CD4-positive, CD25-positive, alpha-beta regulatory T cell (primary cell): ENCODE results near the gene MAML1. TPM values are rescaled to one million over a fixed set of nuclear protein-coding genes. Genes with fewer than 3 reads are reported as not detected.
A peak's percentile ranks its signal among the peaks of the same experiment; 100 is the strongest.

ENCODE experiments used
- ATAC-seq, 2 donors: fragments of 150-1000 bp; cut with Tn5 transposase; one replicate each; pipeline ENCODE4 v1.10.0; 2021; ENCODE audit warnings: low read depth in 2 of 2, moderate number of reproducible peaks in 2 of 2, moderate library complexity in 1 of 2
- DNase-seq, 3 donors: peaks; one replicate each; pipeline versions ENCODE4 v3.0.0 to v3.0.0-alpha.2; 2012 to 2022; ENCODE audit warnings: mixed read lengths in 1 of 3
- H3K27ac ChIP-seq: one replicate; pipeline ENCODE4 v1.7.0; 2013; ENCODE audit warnings: mild to moderate bottlenecking, low read length; ENCODE audit not compliant: insufficient read depth, poor library complexity, severe bottlenecking
- H3K27me3 ChIP-seq: one replicate; pipeline ENCODE4 v1.7.0; 2013; ENCODE audit warnings: low read length; ENCODE audit not compliant: control insufficient read depth, insufficient read depth
- H3K36me3 ChIP-seq: one replicate; pipeline ENCODE4 v1.7.0; 2013; ENCODE audit warnings: mild to moderate bottlenecking, low read length, moderate library complexity; ENCODE audit not compliant: control insufficient read depth, insufficient read depth
- H3K4me1 ChIP-seq: 2 replicates; pipeline ENCODE4 v1.7.0; 2013; ENCODE audit warnings: mild to moderate bottlenecking, low read length; ENCODE audit not compliant: insufficient read depth, control insufficient read depth, poor library complexity, severe bottlenecking
- H3K4me3 ChIP-seq: one replicate; pipeline ENCODE4 v1.7.0; 2013; ENCODE audit warnings: low read depth, mild to moderate bottlenecking, low read length, moderate library complexity
- H3K9me3 ChIP-seq, 2 experiments: 1 replicate in 1 of 2; 2 replicates in 1 of 2; pipeline ENCODE4 v1.7.0; 2013; ENCODE audit warnings: low read length in 2 of 2, mild to moderate bottlenecking in 1 of 2, moderate library complexity in 1 of 2; ENCODE audit not compliant: control insufficient read depth in 2 of 2
- H3K27ac Mint-ChIP-seq, 3 donors: one replicate each; pipeline ENCODE4 v1.8.0; 2020 to 2022; ENCODE audit warnings: mild to moderate bottlenecking in 3 of 3, mixed read lengths in 3 of 3, moderate library complexity in 2 of 3
- H3K27me3 Mint-ChIP-seq: one replicate; pipeline ENCODE4 v1.8.0; 2022; ENCODE audit warnings: mild to moderate bottlenecking, mixed read lengths
- H3K36me3 Mint-ChIP-seq: one replicate; pipeline ENCODE4 v1.8.0; 2020; ENCODE audit warnings: mixed read lengths
- H3K4me1 Mint-ChIP-seq, 4 donors: one replicate each; pipeline ENCODE4 v1.8.0; 2020 to 2022; ENCODE audit warnings: mixed read lengths in 4 of 4, mild to moderate bottlenecking in 1 of 4
- H3K4me3 Mint-ChIP-seq, 4 donors: one replicate each; pipeline ENCODE4 v1.8.0; 2020 to 2022; ENCODE audit warnings: mild to moderate bottlenecking in 4 of 4, mixed read lengths in 4 of 4, moderate library complexity in 3 of 4
- H3K9me3 Mint-ChIP-seq, 7 donors: one replicate each; pipeline ENCODE4 v1.8.0; 2020 to 2022; ENCODE audit warnings: mixed read lengths in 7 of 7, mild to moderate bottlenecking in 3 of 7, moderate library complexity in 2 of 7
- polyA plus RNA-seq, 4 donors: library from polyadenylated mRNA; unstranded; fragments of 300-500 nt; fragmentation: Illumina TruSeq; gene quantifications; one replicate each; pipeline ENCODE4 v1.2.3, GENCODE V29; 2021
- total RNA-seq: library from RNA; stranded (reverse); gene quantifications from one replicate; pipeline ENCODE4 v1.2.3, GENCODE V29; 2022

MAML1 gene
- total and polyA plus RNA-seq, 5 donors from 2014 or later = 2.8 to 39.5 (median 4.2) TPM

- DNase-seq = no peak
- H3K36me3 ChIP-seq = peaks cover 92% of the 10 kb centered on the region
These were observed 38.8 kb downstream of the MAML1 start for GRCh38 chr5:179771311-179771895.

DNA sequence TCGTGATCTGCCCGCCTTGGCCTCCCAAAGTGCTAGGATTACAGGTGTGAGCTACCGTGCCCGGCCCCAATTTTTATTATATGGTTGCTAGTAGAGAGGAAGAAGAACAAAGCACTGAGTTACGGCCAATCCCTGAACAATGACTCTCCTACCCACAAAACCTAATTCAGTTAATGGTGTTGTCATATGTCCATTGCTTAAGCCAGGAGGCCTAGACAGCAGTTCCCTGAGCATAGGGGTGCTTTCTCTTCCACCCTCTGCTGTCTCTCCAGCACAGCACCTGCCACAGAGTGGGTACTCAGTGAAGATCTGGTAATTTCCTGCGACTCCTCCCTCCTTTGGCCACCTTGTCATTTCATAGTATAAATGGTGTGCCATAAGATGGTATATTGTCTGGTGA, 39.7 kb downstream of the MAML1 start:
- H3K27ac ChIP-seq = no peak overlapping the region
- no peaks in the 10 kb centered on the region for H3K27me3 ChIP-seq
- peaks cover 86% of the 10 kb centered on the region for H3K36me3 ChIP-seq
- Mint-ChIP-seq H3K4me3 (no peak overlapping the region), H3K27ac (no peak overlapping the region), H3K27me3 (no peaks in the 10 kb centered on the region), H3K9me3 (no peaks in the 10 kb centered on the region), H3K4me1 (peaks cover 0 to 6% (median 3%) of the 10 kb centered on the region in 4 donors), H3K36me3 (peaks cover 60% of the 10 kb centered on the region)
- DNase-seq (no peak), ATAC-seq (no peak)
- no peaks in the 10 kb centered on the region for H3K9me3 ChIP-seq
- H3K4me1 ChIP-seq = no peaks in the 10 kb centered on the region
- H3K4me3 ChIP-seq = no peak overlapping the region

More at GRCh38 chr5:179771311-179771895, 38.8 kb downstream of the MAML1 start:
- Histone ChIP-seq H3K27me3 (no peaks in the 10 kb centered on the region), H3K4me1 (no peaks in the 10 kb centered on the region), H3K4me3 (no peak overlapping the region), H3K9me3 (no peaks in the 10 kb centered on the region), H3K27ac (no peak overlapping the region)
- Mint-ChIP-seq H3K4me3 (no peak overlapping the region), H3K27me3 (no peaks in the 10 kb centered on the region), H3K4me1 (peaks cover 5 to 10% (median 8%) of the 10 kb centered on the region in 4 donors), H3K27ac (no peak overlapping the region), H3K9me3 (no peaks in the 10 kb centered on the region), H3K36me3 (peaks cover 67% of the 10 kb centered on the region)
- no peak for ATAC-seq

DNA sequence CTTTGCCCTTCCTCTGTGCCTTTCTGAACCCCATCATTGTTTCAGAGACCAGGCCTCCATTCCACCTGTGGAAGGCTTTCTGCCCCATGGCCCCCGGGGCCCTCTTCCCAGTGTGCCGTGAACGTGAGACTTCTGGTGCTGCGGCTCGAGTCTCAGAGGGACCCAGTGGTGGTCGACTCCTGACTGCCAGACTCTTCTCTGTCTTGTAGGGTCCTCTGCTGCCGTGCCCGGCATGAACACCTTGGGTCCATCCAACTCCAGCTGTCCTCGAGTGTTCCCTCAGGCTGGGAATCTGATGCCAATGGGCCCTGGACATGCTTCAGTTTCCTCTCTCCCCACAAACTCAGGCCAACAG, 41.0 kb downstream of the MAML1 start:
- Mint-ChIP-seq H3K4me1 (no peaks in the 10 kb centered on the region), H3K27ac (no peak overlapping the region), H3K9me3 (no peaks in the 10 kb centered on the region), H3K4me3 (no peak overlapping the region), H3K27me3 (no peaks in the 10 kb centered on the region), H3K36me3 (peaks cover 56% of the 10 kb centered on the region)
- no peak overlapping the region for H3K27ac ChIP-seq
- DNase-seq = no peak
- no peaks in the 10 kb centered on the region for H3K9me3 ChIP-seq
- H3K36me3 ChIP-seq = peaks cover 88% of the 10 kb centered on the region
- H3K4me1 ChIP-seq = no peaks in the 10 kb centered on the region
- no peak for ATAC-seq
- no peaks in the 10 kb centered on the region for H3K27me3 ChIP-seq
- H3K4me3 ChIP-seq = no peak overlapping the region

DNA sequence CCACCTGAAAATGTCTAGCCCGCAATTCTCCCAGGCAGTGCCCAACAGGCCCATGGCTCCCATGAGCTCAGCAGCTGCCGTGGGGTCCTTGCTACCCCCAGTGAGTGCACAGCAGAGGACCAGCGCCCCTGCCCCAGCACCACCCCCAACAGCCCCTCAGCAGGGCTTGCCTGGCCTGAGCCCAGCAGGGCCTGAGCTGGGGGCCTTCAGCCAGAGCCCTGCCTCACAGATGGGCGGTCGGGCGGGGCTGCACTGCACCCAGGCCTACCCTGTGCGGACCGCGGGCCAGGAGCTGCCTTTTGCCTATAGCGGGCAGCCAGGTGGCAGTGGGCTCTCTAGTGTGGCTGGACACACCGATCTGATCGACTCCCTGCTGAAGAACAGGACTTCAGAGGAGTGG, 41.8 kb downstream of the MAML1 start:
- H3K27ac Mint-ChIP-seq = no peak overlapping the region
- H3K27me3 ChIP-seq = no peaks in the 10 kb centered on the region
- no peak for DNase-seq
- H3K27ac ChIP-seq = no peak overlapping the region
- H3K36me3 ChIP-seq = peaks cover 83% of the 10 kb centered on the region
- H3K4me3 ChIP-seq = no peak overlapping the region
- no peaks in the 10 kb centered on the region for H3K4me1 ChIP-seq
- no peaks in the 10 kb centered on the region for H3K4me1 Mint-ChIP-seq
- no peak for ATAC-seq
- no peaks in the 10 kb centered on the region for H3K9me3 ChIP-seq
- H3K4me3 Mint-ChIP-seq = no peak overlapping the region
- no peaks in the 10 kb centered on the region for H3K9me3 Mint-ChIP-seq
- H3K36me3 Mint-ChIP-seq = peaks cover 49% of the 10 kb centered on the region
- no peaks in the 10 kb centered on the region for H3K27me3 Mint-ChIP-seq

GRCh38 chr5:179776411-179776938, 43.9 kb downstream of the MAML1 start:
- H3K27me3 ChIP-seq = no peaks in the 10 kb centered on the region
- H3K27ac ChIP-seq = no peak overlapping the region
- Mint-ChIP-seq H3K4me1 (peaks cover 0 to 2% (median 0%) of the 10 kb centered on the region in 4 donors), H3K27ac (no peak overlapping the region), H3K36me3 (peaks cover 45% of the 10 kb centered on the region), H3K27me3 (no peaks in the 10 kb centered on the region), H3K4me3 (no peak overlapping the region), H3K9me3 (no peaks in the 10 kb centered on the region)
- no peak for ATAC-seq
- H3K36me3 ChIP-seq = peaks cover 74% of the 10 kb centered on the region
- H3K9me3 ChIP-seq = no peaks in the 10 kb centered on the region
- no peak overlapping the region for H3K4me3 ChIP-seq
- H3K4me1 ChIP-seq = no peaks in the 10 kb centered on the region
- no peak for DNase-seq

- H3K36me3 Mint-ChIP-seq = peaks cover 39% of the 10 kb centered on the region
- H3K27ac ChIP-seq = no peak overlapping the region
These were observed 44.8 kb downstream of the MAML1 start for GRCh38 chr5:179777456-179777855.

GRCh38 chr5:179777909-179778308, 45.3 kb downstream of the MAML1 start:
- Mint-ChIP-seq H3K4me1 (peaks cover 0 to 4% (median 0%) of the 10 kb centered on the region in 4 donors), H3K9me3 (no peaks in the 10 kb centered on the region), H3K4me3 (no peak overlapping the region), H3K36me3 (peaks cover 38% of the 10 kb centered on the region), H3K27me3 (no peaks in the 10 kb centered on the region), H3K27ac (peak overlapping the region in 1 of 3 donors; percentile 8)
- Histone ChIP-seq H3K27me3 (no peaks in the 10 kb centered on the region), H3K27ac (no peak overlapping the region), H3K4me1 (no peaks in the 10 kb centered on the region), H3K4me3 (no peak overlapping the region), H3K9me3 (no peaks in the 10 kb centered on the region), H3K36me3 (peaks cover 62% of the 10 kb centered on the region)
- DNase-seq = no peak
- ATAC-seq = no peak

More at GRCh38 chr5:179777456-179777855, 44.8 kb downstream of the MAML1 start:
- Mint-ChIP-seq H3K27me3 (no peaks in the 10 kb centered on the region), H3K4me1 (peaks cover 0 to 4% (median 0%) of the 10 kb centered on the region in 4 donors), H3K27ac (no peak overlapping the region), H3K4me3 (no peak overlapping the region), H3K9me3 (no peaks in the 10 kb centered on the region)
- Histone ChIP-seq H3K4me3 (no peak overlapping the region), H3K36me3 (peaks cover 66% of the 10 kb centered on the region), H3K9me3 (no peaks in the 10 kb centered on the region), H3K4me1 (no peaks in the 10 kb centered on the region), H3K27me3 (no peaks in the 10 kb centered on the region)
- DNase-seq (no peak), ATAC-seq (no peak)

- H3K27ac Mint-ChIP-seq = no peak overlapping the region
These were observed 46.0 kb downstream of the MAML1 start for GRCh38 chr5:179778591-179778990.

More at GRCh38 chr5:179778591-179778990, 46.0 kb downstream of the MAML1 start:
- Mint-ChIP-seq H3K4me1 (peaks cover 0 to 4% (median 0%) of the 10 kb centered on the region in 4 donors), H3K4me3 (peak overlapping the region in 1 of 4 donors; percentile 40), H3K27me3 (no peaks in the 10 kb centered on the region), H3K9me3 (no peaks in the 10 kb centered on the region), H3K36me3 (peaks cover 31% of the 10 kb centered on the region)
- H3K36me3 ChIP-seq = peaks cover 56% of the 10 kb centered on the region
- H3K9me3 ChIP-seq = no peaks in the 10 kb centered on the region
- no peaks in the 10 kb centered on the region for H3K27me3 ChIP-seq
- H3K4me3 ChIP-seq = no peak overlapping the region
- ATAC-seq = no peak
- H3K4me1 ChIP-seq = no peaks in the 10 kb centered on the region
- DNase-seq = no peak
- H3K27ac ChIP-seq = no peak overlapping the region
